Mammary epithelial cell (primary cell): ENCODE results near the gene HIVEP1.

Source experiments
- EZH2 ChIP-seq: IDR thresholded peaks from 2 replicates; pipeline ENCODE4 v1.6.1; 2012; ENCODE audit warnings: low read length, inconsistent platforms, borderline replicate concordance
- TF ChIP-seq, protein P1 (sequence below), 2 donors: IDR thresholded peaks in 1 of 2; conservative IDR thresholded peaks in 1 of 2; 2 replicates each; pipeline ENCODE4 v1.5.1; 2011 to 2012; ENCODE audit warnings: inconsistent platforms in 2 of 2, low read length in 2 of 2, mild to moderate bottlenecking in 2 of 2, control low read depth in 1 of 2, low read depth in 1 of 2; ENCODE audit not compliant: insufficient read depth in 1 of 2; ENCODE audit errors: extremely low read depth in 1 of 2

- TF ChIP-seq, protein P1, sequence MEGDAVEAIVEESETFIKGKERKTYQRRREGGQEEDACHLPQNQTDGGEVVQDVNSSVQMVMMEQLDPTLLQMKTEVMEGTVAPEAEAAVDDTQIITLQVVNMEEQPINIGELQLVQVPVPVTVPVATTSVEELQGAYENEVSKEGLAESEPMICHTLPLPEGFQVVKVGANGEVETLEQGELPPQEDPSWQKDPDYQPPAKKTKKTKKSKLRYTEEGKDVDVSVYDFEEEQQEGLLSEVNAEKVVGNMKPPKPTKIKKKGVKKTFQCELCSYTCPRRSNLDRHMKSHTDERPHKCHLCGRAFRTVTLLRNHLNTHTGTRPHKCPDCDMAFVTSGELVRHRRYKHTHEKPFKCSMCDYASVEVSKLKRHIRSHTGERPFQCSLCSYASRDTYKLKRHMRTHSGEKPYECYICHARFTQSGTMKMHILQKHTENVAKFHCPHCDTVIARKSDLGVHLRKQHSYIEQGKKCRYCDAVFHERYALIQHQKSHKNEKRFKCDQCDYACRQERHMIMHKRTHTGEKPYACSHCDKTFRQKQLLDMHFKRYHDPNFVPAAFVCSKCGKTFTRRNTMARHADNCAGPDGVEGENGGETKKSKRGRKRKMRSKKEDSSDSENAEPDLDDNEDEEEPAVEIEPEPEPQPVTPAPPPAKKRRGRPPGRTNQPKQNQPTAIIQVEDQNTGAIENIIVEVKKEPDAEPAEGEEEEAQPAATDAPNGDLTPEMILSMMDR (conservative IDR thresholded peaks at IDR 0.05 in 1 of 2, IDR thresholded peaks at IDR 0.05 in 1 of 2; ENCODE audit: extremely low read depth in 1 of 2, insufficient read depth in 1 of 2, low read depth in 1 of 2, low read length in 2 of 2): no peak
- TF ChIP-seq EZH2: no peak
Measured at GRCh38 chr6:12060780-12061609, 48.9 kb downstream of the HIVEP1 start.
